DND-41 (cell line): ENCODE measurements around the gene TRO.

Experiments
- EZH2 ChIP-seq: IDR thresholded peaks from 3 replicates; pipeline ENCODE4 v1.6.1; 2012; ENCODE audit warnings: borderline replicate concordance, low read depth, mild to moderate bottlenecking, moderate library complexity, low read length, inconsistent platforms; ENCODE audit not compliant: severe bottlenecking
- TF ChIP-seq, protein P1 (sequence below): IDR thresholded peaks from 2 replicates; pipeline ENCODE4 v1.5.1; 2012; ENCODE audit warnings: borderline replicate concordance, low read length, moderate library complexity, mild to moderate bottlenecking; ENCODE audit not compliant: poor library complexity, severe bottlenecking; ENCODE audit errors: extremely low read depth

- TF ChIP-seq, protein P1, sequence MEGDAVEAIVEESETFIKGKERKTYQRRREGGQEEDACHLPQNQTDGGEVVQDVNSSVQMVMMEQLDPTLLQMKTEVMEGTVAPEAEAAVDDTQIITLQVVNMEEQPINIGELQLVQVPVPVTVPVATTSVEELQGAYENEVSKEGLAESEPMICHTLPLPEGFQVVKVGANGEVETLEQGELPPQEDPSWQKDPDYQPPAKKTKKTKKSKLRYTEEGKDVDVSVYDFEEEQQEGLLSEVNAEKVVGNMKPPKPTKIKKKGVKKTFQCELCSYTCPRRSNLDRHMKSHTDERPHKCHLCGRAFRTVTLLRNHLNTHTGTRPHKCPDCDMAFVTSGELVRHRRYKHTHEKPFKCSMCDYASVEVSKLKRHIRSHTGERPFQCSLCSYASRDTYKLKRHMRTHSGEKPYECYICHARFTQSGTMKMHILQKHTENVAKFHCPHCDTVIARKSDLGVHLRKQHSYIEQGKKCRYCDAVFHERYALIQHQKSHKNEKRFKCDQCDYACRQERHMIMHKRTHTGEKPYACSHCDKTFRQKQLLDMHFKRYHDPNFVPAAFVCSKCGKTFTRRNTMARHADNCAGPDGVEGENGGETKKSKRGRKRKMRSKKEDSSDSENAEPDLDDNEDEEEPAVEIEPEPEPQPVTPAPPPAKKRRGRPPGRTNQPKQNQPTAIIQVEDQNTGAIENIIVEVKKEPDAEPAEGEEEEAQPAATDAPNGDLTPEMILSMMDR = no peak
- no peak for TF ChIP-seq EZH2
Observed at GRCh38 chrX:54926978-54927377, 6.4 kb downstream of the TRO start.
